HG02870 (cell line): ENCODE results near the gene EIF4G2.
A peak's percentile ranks its signal among the peaks of the same experiment; 100 is the strongest.
"Not testable (repeated sequence)": the region's sequence is repeated elsewhere in the genome, so short reads cannot be mapped to it uniquely, and the experiment has no call there.

Experiments used
- ATAC-seq: cut with Tn5 transposase; IDR thresholded peaks from one replicate; pipeline ENCODE4 v1.9.1; 2021; ENCODE audit warnings: mild to moderate bottlenecking, moderate library complexity; ENCODE audit not compliant: unreplicated experiment

The EIF4G2 gene

GRCh38 chr11:10808553-10809372 lies at the start of gene EIF4G2:
Gene EIF4G2 (minus strand): TSS chr11:10808926.
- ATAC-seq = peak; percentile 88

DNA sequence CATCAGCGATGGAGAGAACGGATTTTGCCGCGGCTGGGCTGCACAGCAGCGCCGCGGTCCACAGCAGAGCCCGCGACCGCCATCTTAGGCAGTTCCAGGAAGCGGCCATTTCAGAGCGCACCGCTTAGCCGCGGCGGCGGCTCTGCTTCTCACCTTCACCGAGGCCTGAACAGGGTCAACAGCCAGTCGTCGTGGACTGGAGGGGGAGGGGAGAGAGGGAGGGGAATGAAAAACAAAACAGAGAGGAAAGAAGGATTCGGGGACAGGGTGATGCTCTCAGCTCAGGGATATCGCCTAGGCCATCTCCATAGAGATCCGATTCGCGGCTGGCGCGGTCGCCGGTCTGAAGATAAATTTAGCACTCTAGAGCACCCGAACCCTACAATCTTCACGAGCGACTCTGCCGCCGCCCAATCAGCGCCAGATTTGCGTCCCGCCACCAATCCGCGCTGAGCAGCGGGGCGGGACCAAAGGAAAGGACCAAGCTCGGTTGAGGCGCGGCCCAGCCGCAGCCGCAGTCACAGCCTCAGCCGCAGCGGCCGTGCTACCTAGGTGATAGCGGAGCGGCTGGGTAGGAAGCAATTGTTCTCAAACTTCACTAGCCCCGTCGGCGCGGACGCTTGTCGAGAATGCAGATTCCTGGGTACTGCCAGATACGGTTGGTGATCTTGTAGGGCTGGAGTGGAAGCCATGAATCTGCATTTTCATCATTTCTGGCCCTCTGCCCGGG lies 49.1 kb upstream of the EIF4G2 start, which contains the start of gene ZBED5:
Gene ZBED5 (minus strand): TSS at position 345 of the 730 bp plus-strand sequence. CDS start 3,108 bp downstream, outside the sequence.
- peak; percentile 93 for ATAC-seq

- peak; percentile 17 for ATAC-seq
Observed at GRCh38 chr11:10857459-10857708, 48.7 kb upstream of the EIF4G2 start.

GRCh38 chr11:10856689-10857458 lies 48.1 kb upstream of the EIF4G2 start:
- ATAC-seq = peak; percentile 2

DNA sequence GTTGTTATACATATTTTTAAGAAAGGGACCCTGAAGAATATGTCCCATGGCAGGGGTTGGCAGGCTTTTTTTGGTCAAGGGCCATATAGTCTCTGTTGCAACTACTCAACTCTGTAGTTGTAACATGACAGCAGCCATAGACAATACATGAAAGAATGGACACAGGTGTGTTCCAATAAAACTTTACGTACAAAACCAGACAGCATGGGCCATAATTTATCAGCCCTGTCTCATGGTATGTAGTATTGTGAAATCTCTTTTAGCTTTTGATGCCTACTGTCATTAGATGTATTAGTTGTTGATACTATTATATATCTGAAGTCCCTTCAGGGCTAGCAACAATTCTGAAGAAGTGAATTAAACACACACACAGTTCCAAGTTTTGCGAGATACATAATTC lies 46.6 kb upstream of the EIF4G2 start:
- ATAC-seq = no peak

GRCh38 chr11:10847960-10848860 lies 39.5 kb upstream of the EIF4G2 start:
- no peak for ATAC-seq

GRCh38 chr11:10846660-10847059 lies 37.9 kb upstream of the EIF4G2 start:
- ATAC-seq = no peak

DNA sequence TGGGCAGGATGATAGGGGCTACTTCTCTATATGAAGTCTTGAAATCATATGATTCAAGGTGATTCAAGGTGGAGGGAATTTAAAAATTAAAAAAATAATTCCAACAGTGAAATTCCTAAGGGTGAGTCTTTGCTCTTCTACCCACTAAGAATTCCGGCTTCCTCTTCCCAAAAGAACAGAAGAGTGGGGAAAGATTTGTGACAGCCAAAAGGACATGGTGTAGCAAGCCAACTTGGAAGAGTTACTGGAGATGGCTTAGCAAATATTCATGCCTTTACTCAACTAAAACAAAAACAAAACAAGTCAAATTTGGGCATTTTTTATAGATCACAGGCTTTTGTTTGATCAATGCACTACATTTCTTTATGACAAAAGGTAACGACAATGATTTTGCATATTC lies 36.9 kb upstream of the EIF4G2 start:
- no peak for ATAC-seq

- ATAC-seq = no peak
Observed at GRCh38 chr11:10844796-10845195, 36.1 kb upstream of the EIF4G2 start.

GRCh38 chr11:10844356-10844755 lies 35.6 kb upstream of the EIF4G2 start:
- ATAC-seq = no peak

DNA sequence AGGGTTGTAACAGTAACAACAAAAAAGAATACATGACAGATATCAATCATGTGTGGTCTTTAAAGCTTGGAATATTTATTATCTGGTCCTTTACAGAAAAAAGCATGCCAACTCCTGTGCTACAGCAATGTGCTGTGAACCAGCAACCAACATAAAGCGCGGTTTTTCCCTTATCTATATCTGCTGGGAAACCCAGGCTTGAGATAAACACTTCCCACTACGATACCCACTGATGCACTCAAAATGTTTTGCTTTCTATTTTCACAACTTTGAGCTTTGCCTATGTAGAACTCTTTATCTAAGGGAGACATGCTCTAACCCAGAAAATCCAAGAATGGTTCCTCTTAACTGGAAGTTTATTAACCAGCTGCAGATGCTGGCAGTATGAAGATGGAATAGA lies 30.2 kb upstream of the EIF4G2 start:
- ATAC-seq = no peak

- ATAC-seq = no peak
Observed at GRCh38 chr11:10838083-10838482, 29.4 kb upstream of the EIF4G2 start.

DNA sequence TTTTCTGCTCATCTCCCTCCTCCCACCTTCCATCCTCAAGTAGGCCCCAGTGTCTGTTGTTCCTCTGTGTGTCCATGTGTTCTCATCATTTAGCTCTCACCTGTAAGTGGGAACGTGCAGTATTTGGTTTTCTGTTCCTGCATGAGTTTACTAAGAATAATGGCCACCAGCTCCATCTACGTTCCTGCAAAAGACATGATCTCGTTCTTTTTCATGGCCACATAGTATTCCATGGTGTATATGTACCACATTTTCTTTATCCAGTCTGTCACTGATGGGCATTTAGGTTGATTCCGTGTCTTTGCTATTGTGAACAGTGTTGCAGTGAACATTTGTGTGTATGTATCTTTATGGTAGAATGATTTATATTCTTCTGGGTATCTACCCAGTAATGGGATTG lies 28.2 kb upstream of the EIF4G2 start:
- ATAC-seq = not testable (repeated sequence)

GRCh38 chr11:10829139-10829538 lies 20.4 kb upstream of the EIF4G2 start:
- ATAC-seq = no peak

- no peak for ATAC-seq
Observed at GRCh38 chr11:10828402-10828801, 19.7 kb upstream of the EIF4G2 start.

DNA sequence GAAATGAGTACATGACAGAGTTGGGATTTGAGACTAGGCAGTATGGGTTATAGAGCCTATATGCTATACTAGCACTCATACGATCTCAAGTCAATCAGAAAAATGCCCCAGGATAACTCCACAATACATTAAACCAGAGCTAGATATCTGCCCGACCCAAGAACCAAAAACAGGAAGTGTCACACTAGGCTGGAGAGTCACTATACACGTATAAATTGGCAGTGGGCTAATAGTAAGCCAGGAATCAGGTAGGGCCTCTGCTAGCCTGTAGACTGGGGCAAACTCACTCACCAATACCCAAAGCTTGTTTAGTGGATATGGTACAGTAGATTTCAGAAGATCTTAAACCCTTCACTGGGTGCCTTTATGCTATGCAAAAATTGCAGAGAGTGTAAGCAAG lies 16.2 kb upstream of the EIF4G2 start:
- no peak for ATAC-seq

- no peak for ATAC-seq
Observed at GRCh38 chr11:10823152-10823579, 14.4 kb upstream of the EIF4G2 start.

DNA sequence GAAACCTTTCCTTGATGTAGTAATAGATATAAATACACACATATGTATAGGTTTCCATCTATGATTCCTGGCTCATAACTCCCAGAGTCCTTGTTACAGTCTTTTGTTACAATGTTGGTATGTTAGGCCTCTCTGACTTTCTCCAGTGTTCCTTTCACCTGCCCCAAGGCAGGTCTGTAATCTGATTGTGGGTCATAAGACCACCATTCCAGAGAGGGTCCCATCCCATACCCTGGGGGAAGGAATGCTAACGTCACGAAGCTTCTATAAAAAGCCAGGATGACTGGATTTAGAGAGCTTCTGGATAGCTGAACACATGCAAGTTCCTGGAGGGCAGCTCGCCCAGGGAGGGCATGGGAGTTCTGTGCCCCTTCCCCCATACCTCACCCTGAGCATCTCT lies 13.8 kb upstream of the EIF4G2 start:
- ATAC-seq = not testable (repeated sequence)

DNA sequence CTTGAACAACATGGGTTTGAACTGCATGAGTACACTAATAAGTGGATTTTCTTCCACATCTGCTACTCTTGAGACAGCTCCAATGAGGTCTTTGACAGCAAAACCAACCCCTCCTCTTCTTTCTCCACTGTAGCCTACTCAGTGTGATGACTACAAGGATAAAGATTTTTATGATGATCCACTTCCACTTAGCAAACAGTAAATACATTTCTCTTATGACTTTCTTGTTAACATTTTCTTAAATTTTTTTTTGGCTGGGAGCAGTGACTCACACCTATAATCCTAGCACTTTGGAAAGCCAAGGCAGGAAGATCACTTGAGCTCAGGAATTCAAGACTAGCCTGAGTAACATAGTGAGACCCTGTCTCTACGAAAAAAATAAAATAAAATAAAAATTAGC lies 9.9 kb upstream of the EIF4G2 start:
- ATAC-seq = no peak

- no peak for ATAC-seq
Observed at GRCh38 chr11:10813945-10814344, 5.2 kb upstream of the EIF4G2 start.
